Calu3 (cell line): ENCODE measurements around the gene MAPK1. TPM values are rescaled to one million over a fixed set of nuclear protein-coding genes. Genes with fewer than 3 reads are reported as not detected.
"Not testable (repeated sequence)": the region's sequence is repeated elsewhere in the genome, so short reads cannot be mapped to it uniquely, and the experiment has no call there.

Experiments
- BruUV-seq: library from RNA; stranded (reverse); fragments of 400-500 nt; replicated peaks from 2 replicates; lab custom pipeline; 2021; lab: Mats Ljungman, UMichigan
- CTCF ChIA-PET: fragments of 300-600 bp; sonication (Branson Sonifier 250); formaldehyde crosslinking; loops from one replicate; lab custom pipeline; 2022; ENCODE audit warnings: antibody characterized with exemption; lab: Charles Lee
- DNase-seq: peaks from one replicate; pipeline ENCODE4 v3.0.0; 2022
- H3K27ac Mint-ChIP-seq: one replicate; pipeline ENCODE4 v1.8.0; 2022; ENCODE audit warnings: mixed read lengths; ENCODE audit not compliant: unreplicated experiment
- H3K27me3 Mint-ChIP-seq: one replicate; pipeline ENCODE4 v1.8.0; 2022; ENCODE audit warnings: mixed read lengths; ENCODE audit not compliant: unreplicated experiment
- H3K36me3 Mint-ChIP-seq: one replicate; pipeline ENCODE4 v1.8.0; 2022; ENCODE audit warnings: mild to moderate bottlenecking, moderate library complexity, mixed read lengths; ENCODE audit not compliant: insufficient read depth, unreplicated experiment
- H3K4me1 Mint-ChIP-seq: one replicate; pipeline ENCODE4 v1.8.0; 2022; ENCODE audit warnings: mild to moderate bottlenecking, low read depth, mixed read lengths; ENCODE audit not compliant: unreplicated experiment
- H3K4me3 Mint-ChIP-seq: one replicate; pipeline ENCODE4 v1.8.0; 2022; ENCODE audit warnings: mild to moderate bottlenecking, low read depth, moderate library complexity, mixed read lengths; ENCODE audit not compliant: unreplicated experiment
- H3K9me3 Mint-ChIP-seq: one replicate; pipeline ENCODE4 v1.8.0; 2022; ENCODE audit warnings: low read depth, mixed read lengths; ENCODE audit not compliant: unreplicated experiment
- CTCF ChIP-seq: fragments of 200-600 bp; IDR thresholded peaks from one replicate; pipeline ENCODE4 v1.8.0; 2022; ENCODE audit warnings: antibody characterized with exemption; ENCODE audit not compliant: unreplicated experiment
- intact Hi-C: fragments of 100-400 bp; cut with micrococcal nuclease; formaldehyde crosslinking; loops from one replicate; pipeline ENCODE4 v1.10.0; 2022; ENCODE audit not compliant: unreplicated experiment
- total RNA-seq: library from RNA; stranded (reverse); gene quantifications from 2 replicates; pipeline ENCODE4 v1.2.3, GENCODE V29; 2022

MAPK1 gene
- total RNA-seq, 1 experiment from 2014 or later, result 157 TPM

DNA sequence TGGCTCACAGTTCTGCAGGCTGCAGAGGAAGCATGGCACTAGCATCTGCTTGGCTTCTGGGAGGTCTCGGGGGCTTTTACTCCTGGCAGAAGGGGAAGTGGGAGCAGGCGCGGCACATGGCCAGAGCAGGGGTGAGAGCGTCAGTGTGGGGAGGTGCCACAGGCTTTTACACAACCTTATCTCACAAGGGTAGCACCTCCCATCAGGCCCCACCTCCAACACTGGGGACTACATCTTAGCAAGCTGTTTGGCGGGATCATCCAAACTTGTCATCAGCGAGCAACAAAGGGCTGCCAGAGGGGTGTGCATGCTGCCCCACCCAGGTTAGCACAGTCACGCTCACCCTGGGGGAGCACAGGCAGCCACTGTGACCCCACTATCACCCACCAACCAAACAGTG is 112.9 kb downstream of the MAPK1 start:
- Mint-ChIP-seq H3K9me3 (no peaks in the 10 kb centered on the region), H3K27ac (no peak overlapping the region), H3K4me1 (peaks cover 7% of the 10 kb centered on the region), H3K36me3 (peaks cover 25% of the 10 kb centered on the region), H3K4me3 (no peak overlapping the region), H3K27me3 (no peaks in the 10 kb centered on the region)
- CTCF ChIA-PET, result no interaction called here
- DNase-seq, result no peak
- no peak for TF ChIP-seq CTCF
- BruUV-seq, result no TSS peak
- intact Hi-C loops, result no loop called here

GRCh38 chr22:21753374-21754111 is 113.9 kb downstream of the MAPK1 start:
- no peaks in the 10 kb centered on the region for H3K27me3 Mint-ChIP-seq
- CTCF ChIA-PET, result no interaction called here
- H3K9me3 Mint-ChIP-seq, result no peaks in the 10 kb centered on the region
- no peak overlapping the region for H3K27ac Mint-ChIP-seq
- peaks cover 25% of the 10 kb centered on the region for H3K36me3 Mint-ChIP-seq
- no peak for DNase-seq
- peaks cover 7% of the 10 kb centered on the region for H3K4me1 Mint-ChIP-seq
- no peak for TF ChIP-seq CTCF
- no peak overlapping the region for H3K4me3 Mint-ChIP-seq
- intact Hi-C loops, result no loop called here
- no TSS peak for BruUV-seq

DNA sequence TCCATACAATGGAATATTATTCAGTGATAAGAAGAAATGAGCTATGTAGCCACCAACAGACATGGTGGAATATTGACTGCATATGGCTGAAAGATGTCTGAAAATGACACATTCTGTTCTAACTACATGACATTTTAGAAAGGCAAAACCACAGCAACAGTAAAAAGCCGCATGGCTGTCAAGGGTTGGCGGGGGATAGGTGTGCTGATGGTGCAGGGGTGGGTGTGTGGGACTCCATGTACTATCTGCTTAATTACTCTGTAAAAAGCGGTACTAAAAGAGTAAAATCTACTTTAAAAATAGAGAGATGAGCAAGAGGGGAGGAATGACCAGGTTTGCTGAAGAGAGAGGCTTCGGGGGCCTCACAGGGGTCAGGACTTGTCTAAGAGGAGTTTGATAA is 115.2 kb downstream of the MAPK1 start:
- intact Hi-C loops, result no loop called here
- CTCF ChIA-PET, result no interaction called here
- Mint-ChIP-seq H3K4me1 (peaks cover 7% of the 10 kb centered on the region), H3K27ac (no peak overlapping the region), H3K36me3 (peaks cover 25% of the 10 kb centered on the region), H3K9me3 (no peaks in the 10 kb centered on the region), H3K4me3 (no peak overlapping the region), H3K27me3 (no peaks in the 10 kb centered on the region)
- BruUV-seq, result no TSS peak
- no peak for DNase-seq
- TF ChIP-seq CTCF, result no peak

GRCh38 chr22:21745948-21746347 is 121.5 kb downstream of the MAPK1 start:
- no peak for TF ChIP-seq CTCF
- Mint-ChIP-seq H3K27me3 (peaks cover 32% of the 10 kb centered on the region), H3K4me1 (no peaks in the 10 kb centered on the region), H3K4me3 (no peak overlapping the region), H3K9me3 (no peaks in the 10 kb centered on the region), H3K27ac (no peak overlapping the region), H3K36me3 (no peaks in the 10 kb centered on the region)
- BruUV-seq, result no TSS peak
- no peak for DNase-seq
- intact Hi-C loops, result no loop called here
- CTCF ChIA-PET, result no interaction called here

GRCh38 chr22:21744917-21745316 is 122.5 kb downstream of the MAPK1 start:
- CTCF ChIA-PET, H3K27ac Mint-ChIP-seq, H3K4me3 Mint-ChIP-seq, H3K9me3 Mint-ChIP-seq, BruUV-seq, DNase-seq, H3K4me1 Mint-ChIP-seq, intact Hi-C loops, H3K36me3 Mint-ChIP-seq: not testable (repeated sequence)
- H3K27me3 Mint-ChIP-seq, result peaks cover 42% of the 10 kb centered on the region
